ENCODE data around the gene LHFPL3. TPM values are rescaled to one million over a fixed set of nuclear protein-coding genes. Genes with fewer than 3 reads are reported as not detected.

Gene LHFPL3
- total RNA-seq, 6 experiments from 2014 or later, result not detected

GRCh38 chr7:104656467-104656866 lies 328.1 kb downstream of the LHFPL3 start:
- intact Hi-C loops (cut with DNase I), result no loop called here
- no peak for ATAC-seq
- no peak overlapping the region for H3K27ac ChIP-seq
- H3K9me3 ChIP-seq, result no peaks in the 10 kb centered on the region
- DNase-seq, result no peak
- H3K4me1 ChIP-seq, result no peaks in the 10 kb centered on the region
- no peak for TF ChIP-seq CTCF (IDR thresholded peaks at IDR 0.05)
- no peak for TF ChIP-seq POLR2A (IDR thresholded peaks at IDR 0.05)
- H3K27me3 ChIP-seq, result no peaks in the 10 kb centered on the region
- no CpG with 5 or more reads among the region's 1 CpG for WGBS (ENCODE audit: insufficient coverage, low coverage, low lambda C conversion rate, missing lambda C conversion rate)
- no peaks in the 10 kb centered on the region for H3K36me3 ChIP-seq
- no peak overlapping the region for H3K4me3 ChIP-seq

GRCh38 chr7:104657134-104657533 lies 328.7 kb downstream of the LHFPL3 start:
- 95% methylated on average over 1 of the region's 1 CpG for WGBS (ENCODE audit: insufficient coverage, low coverage, low lambda C conversion rate, missing lambda C conversion rate)
- intact Hi-C loops (cut with DNase I), result no loop called here
- Histone ChIP-seq H3K9me3 (no peaks in the 10 kb centered on the region), H3K36me3 (no peaks in the 10 kb centered on the region), H3K27me3 (no peaks in the 10 kb centered on the region), H3K27ac (no peak overlapping the region), H3K4me3 (no peak overlapping the region), H3K4me1 (no peaks in the 10 kb centered on the region)
- DNase-seq, result no peak
- ATAC-seq, result no peak
- TF ChIP-seq POLR2A (IDR thresholded peaks at IDR 0.05), result no peak

GRCh38 chr7:104661575-104661974 lies 333.2 kb downstream of the LHFPL3 start:
- TF ChIP-seq POLR2A (IDR thresholded peaks at IDR 0.05), result no peak
- no peak for TF ChIP-seq CTCF (IDR thresholded peaks at IDR 0.05)
- H3K4me3 ChIP-seq, result no peak overlapping the region
- H3K27ac ChIP-seq, result no peak overlapping the region
- H3K4me1 ChIP-seq, result no peaks in the 10 kb centered on the region
- ATAC-seq (no peak), DNase-seq (no peak)
- WGBS (ENCODE audit: insufficient coverage, low coverage, low lambda C conversion rate, missing lambda C conversion rate), result 30% methylated on average over 5 of the region's 5 CpGs
- no peaks in the 10 kb centered on the region for H3K27me3 ChIP-seq
- intact Hi-C loops (cut with DNase I), result no loop called here
- no peaks in the 10 kb centered on the region for H3K9me3 ChIP-seq
- H3K36me3 ChIP-seq, result no peaks in the 10 kb centered on the region

GRCh38 chr7:104664648-104665047 lies 336.2 kb downstream of the LHFPL3 start:
- ATAC-seq, result no peak
- intact Hi-C loops (cut with DNase I), result no loop called here
- 64% methylated on average over 1 of the region's 1 CpG for WGBS (ENCODE audit: insufficient coverage, low coverage, low lambda C conversion rate, missing lambda C conversion rate)
- no peak for DNase-seq
- no peak for TF ChIP-seq POLR2A (IDR thresholded peaks at IDR 0.05)
- no peak for TF ChIP-seq CTCF (IDR thresholded peaks at IDR 0.05)
- no peaks in the 10 kb centered on the region for H3K27me3 ChIP-seq
- H3K36me3 ChIP-seq, result no peaks in the 10 kb centered on the region
- H3K27ac ChIP-seq, result no peak overlapping the region
- H3K4me3 ChIP-seq, result no peak overlapping the region
- no peaks in the 10 kb centered on the region for H3K9me3 ChIP-seq
- no peaks in the 10 kb centered on the region for H3K4me1 ChIP-seq

- no peak for TF ChIP-seq CTCF (IDR thresholded peaks at IDR 0.05)
- no peak for TF ChIP-seq POLR2A (IDR thresholded peaks at IDR 0.05)
Observed at GRCh38 chr7:104677587-104677986, 349.2 kb downstream of the LHFPL3 start.

More at GRCh38 chr7:104677587-104677986, 349.2 kb downstream of the LHFPL3 start:
- H3K4me3 ChIP-seq, result no peak overlapping the region
- H3K27ac ChIP-seq, result no peak overlapping the region
- H3K27me3 ChIP-seq, result no peaks in the 10 kb centered on the region
- H3K4me1 ChIP-seq, result no peaks in the 10 kb centered on the region
- H3K36me3 ChIP-seq, result no peaks in the 10 kb centered on the region
- ATAC-seq (no peak), DNase-seq (no peak)
- intact Hi-C loops (cut with DNase I), result no loop called here
- WGBS (ENCODE audit: insufficient coverage, low coverage, low lambda C conversion rate, missing lambda C conversion rate), result 65% methylated on average over 5 of the region's 5 CpGs
- H3K9me3 ChIP-seq, result no peaks in the 10 kb centered on the region

Data from right lobe of liver (tissue), 6 donors.